MG63 (cell line): ENCODE measurements around the gene EEF2K. TPM values are rescaled to one million over a fixed set of nuclear protein-coding genes. Genes with fewer than 3 reads are reported as not detected.
"Not testable (repeated sequence)": the region's sequence is repeated elsewhere in the genome, so short reads cannot be mapped to it uniquely, and the experiment has no call there.

Experiments
- DNase-seq: peaks from one replicate; pipeline ENCODE4 v3.0.0-alpha.2; 2020
- H3K27me3 ChIP-seq: fragments of 250-450 bp; sonication (Bioruptor Pico); 2 replicates; pipeline ENCODE4 v1.5.1; 2020; ENCODE audit warnings: mild to moderate bottlenecking, moderate library complexity
- H3K36me3 ChIP-seq: fragments of 250-450 bp; sonication (Bioruptor Pico); 2 replicates; pipeline ENCODE4 v1.5.1; 2020; ENCODE audit warnings: mild to moderate bottlenecking, moderate library complexity
- H3K4me3 ChIP-seq: fragments of 250-450 bp; sonication (Bioruptor Pico); 2 replicates; pipeline ENCODE4 v1.5.1; 2020; ENCODE audit warnings: mild to moderate bottlenecking, moderate library complexity
- H3K9me3 ChIP-seq: fragments of 250-450 bp; sonication (Bioruptor Pico); 2 replicates; pipeline ENCODE4 v1.5.1; 2020; ENCODE audit warnings: mild to moderate bottlenecking, moderate library complexity
- total RNA-seq: library from RNA; depleted of rRNA; stranded (reverse); fragments of >200 nt; shearing (Covaris generic); gene quantifications from 2 replicates; pipeline ENCODE4 v1.2.3, GENCODE V29; 2014; ENCODE audit warnings: low replicate concordance

Gene EEF2K
- total RNA-seq, 1 experiment from 2014 or later = 27.1 TPM

DNA sequence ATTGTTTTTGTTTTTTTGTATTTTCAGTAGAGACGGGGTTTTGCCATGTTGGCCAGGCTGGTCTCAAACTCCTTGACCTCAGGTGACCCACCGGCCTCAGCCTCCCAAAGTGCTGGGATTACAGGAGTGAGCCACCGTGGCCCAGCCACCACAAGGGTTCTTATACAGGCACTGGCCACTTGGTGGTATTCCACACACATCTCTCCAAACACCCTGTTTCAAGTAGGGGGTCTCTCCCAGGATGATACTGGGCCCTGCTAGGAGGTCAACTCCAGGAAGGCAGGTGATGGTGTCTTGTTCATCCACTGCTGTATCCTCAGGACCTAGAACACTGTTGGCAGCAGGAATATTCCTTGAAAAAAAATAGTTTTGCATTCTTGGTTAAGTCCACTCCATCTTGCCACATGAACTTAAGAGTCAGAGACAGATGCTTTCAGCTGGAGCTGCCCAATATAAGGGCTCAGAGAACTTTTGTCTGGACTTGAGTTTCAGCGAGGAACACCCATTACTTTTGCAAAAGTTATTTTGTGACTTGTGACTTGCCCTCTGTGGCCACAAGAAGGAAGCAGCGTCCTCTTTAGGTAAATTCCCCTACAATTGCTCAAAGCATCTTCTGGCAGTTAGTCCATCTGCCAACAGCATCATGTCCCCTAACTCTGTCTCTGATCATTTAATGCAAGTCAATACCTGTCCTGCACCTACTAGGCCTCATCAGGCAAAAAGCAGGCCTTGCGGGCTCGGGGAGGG, 7.4 kb upstream of the EEF2K start:
- Histone ChIP-seq H3K36me3 (no peaks in the 10 kb centered on the region), H3K27me3 (no peaks in the 10 kb centered on the region), H3K4me3 (no peak overlapping the region), H3K9me3 (no peaks in the 10 kb centered on the region)
- DNase-seq = no peak

DNA sequence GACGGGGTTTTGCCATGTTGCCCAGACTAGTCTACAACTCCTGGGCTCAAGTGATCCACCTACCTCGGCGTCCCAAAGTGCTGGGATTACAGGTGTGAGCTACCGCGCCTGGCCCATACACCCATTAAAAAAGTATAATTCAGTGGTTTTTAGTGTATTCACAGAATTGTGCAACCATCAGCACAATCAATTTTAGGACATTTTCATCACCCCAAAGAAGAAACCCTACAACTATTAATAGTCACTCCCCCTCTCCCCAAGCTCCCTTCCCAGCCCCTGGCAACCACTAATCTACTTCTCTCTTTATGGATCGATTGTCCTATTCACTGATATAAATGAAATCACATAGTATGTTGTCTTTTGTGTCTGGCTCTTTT, 3.8 kb upstream of the EEF2K start:
- Histone ChIP-seq H3K9me3 (peaks cover 3% of the 10 kb centered on the region; the same call in 1 of the 2 replicates), H3K27me3 (no peaks in the 10 kb centered on the region), H3K36me3 (peaks cover 2% of the 10 kb centered on the region), H3K4me3 (no peak overlapping the region)
- DNase-seq = no peak

DNA sequence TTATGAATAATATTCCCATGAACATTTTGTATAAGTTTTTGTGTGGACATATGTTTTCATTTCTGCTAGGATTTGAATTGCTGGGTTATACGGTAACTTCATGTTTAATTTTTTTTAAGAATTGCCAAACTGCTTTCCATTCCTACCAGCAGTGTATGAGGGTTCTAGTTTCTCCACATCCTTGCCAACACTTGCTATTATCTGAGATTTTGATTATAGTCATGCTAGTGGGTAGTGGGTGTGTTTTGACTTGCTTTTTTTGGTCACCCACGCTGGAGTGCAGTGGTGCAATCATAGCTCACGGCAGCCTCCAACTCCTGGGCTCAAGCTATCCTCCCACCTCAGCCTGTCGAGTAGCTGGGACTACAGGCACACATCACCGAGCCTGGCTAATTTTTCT, 3.0 kb upstream of the EEF2K start:
- Histone ChIP-seq H3K9me3 (peaks cover 3% of the 10 kb centered on the region; the same call in 1 of the 2 replicates), H3K36me3 (peaks cover 10% of the 10 kb centered on the region), H3K4me3 (no peak overlapping the region), H3K27me3 (no peaks in the 10 kb centered on the region)
- no peak for DNase-seq

DNA sequence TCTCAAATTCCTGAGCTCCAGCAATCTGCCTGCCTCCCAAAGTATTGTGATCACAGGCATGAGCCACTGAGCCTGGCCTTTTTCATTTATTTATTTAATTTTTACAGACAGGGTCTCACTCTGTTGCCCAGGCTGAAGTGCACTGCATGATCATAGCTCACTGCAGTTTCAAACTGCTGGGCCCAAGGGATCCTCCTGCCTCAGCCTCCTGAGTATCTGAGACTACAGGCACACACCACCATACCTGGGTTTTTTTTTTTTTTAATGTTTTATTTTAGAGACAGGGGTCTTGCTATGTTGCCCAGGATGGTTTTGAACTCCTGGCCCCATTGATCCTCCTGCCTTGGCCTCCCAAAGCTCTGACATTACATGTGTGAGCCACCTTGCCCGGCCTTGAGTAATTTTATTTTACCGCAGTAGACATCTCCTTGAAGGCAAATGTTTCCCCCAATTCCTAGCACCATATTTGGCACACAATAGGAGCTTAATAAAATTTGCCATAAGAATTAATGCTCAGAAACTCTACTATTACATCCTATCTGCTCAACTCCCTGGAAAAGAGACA, 1.9 kb upstream of the EEF2K start:
- H3K9me3 ChIP-seq = peaks cover 3% of the 10 kb centered on the region; the same call in 1 of the 2 replicates
- no peak for DNase-seq
- H3K27me3 ChIP-seq = no peaks in the 10 kb centered on the region
- peaks cover 17% of the 10 kb centered on the region for H3K36me3 ChIP-seq
- no peak overlapping the region for H3K4me3 ChIP-seq

DNA sequence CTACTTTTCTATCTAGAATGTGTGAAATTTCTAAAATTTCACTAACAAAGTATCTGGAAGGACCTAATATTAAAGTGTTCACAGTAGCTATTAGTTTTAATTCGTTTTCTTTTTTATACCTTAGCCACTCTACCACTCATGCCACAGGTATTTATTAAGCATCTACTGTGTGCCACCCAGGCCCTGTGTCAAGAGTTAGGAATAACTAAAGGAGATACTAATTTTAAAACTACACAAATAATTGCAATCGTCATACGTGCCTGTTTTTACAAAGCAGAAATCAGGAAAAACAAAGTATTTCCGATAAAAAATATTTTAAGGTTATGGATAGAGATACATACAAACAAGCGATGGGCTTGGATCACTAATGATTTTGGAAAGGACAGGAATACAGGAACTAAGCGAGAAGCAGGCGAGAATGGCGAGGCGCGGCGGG, 483 bp upstream of the EEF2K start:
- peaks cover 29% of the 10 kb centered on the region for H3K36me3 ChIP-seq
- H3K9me3 ChIP-seq = peaks cover 3% of the 10 kb centered on the region; the same call in 1 of the 2 replicates
- H3K27me3 ChIP-seq = no peaks in the 10 kb centered on the region
- DNase-seq = no peak
- H3K4me3 ChIP-seq = peak overlapping the region; percentile 99

DNA sequence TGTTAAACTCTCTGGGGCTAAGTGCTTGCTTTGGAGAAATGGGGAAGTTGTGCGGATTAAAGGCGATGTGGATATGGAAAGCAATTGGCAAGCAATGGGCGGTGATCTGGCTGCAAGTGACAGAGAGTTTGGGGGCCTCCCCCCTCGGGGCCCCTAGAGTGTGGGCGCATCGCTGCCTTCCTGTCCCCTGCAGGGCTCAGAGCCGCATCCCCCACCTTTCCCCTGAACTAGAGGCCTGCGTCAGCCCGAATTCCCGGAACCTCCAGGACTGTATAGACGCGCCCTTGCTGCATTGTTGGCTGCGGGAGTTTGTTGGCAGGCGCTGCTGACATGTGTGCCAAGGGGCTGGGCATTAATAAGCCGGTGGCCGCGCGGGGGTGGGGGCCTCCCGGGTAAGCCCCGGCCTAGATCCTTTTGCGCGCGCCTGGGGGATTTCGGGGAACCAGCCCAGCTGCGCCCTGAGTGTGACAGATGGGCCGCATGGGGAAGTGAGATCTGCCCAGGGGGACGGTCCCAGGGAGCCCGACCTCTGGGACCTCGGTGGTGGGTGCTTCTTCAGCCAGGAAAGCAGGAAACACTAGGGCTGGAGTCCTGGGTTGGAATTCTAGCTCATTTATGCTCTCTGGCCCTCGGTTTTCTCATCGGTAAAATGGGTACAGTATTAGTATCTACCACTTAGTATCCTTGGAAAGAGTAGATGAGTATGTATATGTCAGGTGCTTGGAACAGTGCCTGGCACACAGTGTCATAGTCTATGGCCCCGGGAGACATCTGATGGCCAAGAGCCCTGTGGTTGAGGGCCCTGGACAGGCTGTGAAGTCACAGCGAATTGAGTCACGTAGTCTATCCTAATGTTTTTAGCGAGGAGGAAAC, 1.0 kb downstream of the EEF2K start:
- H3K4me3 ChIP-seq = peak overlapping the region; percentile 99
- no peaks in the 10 kb centered on the region for H3K27me3 ChIP-seq
- DNase-seq = peak; percentile 95

DNA sequence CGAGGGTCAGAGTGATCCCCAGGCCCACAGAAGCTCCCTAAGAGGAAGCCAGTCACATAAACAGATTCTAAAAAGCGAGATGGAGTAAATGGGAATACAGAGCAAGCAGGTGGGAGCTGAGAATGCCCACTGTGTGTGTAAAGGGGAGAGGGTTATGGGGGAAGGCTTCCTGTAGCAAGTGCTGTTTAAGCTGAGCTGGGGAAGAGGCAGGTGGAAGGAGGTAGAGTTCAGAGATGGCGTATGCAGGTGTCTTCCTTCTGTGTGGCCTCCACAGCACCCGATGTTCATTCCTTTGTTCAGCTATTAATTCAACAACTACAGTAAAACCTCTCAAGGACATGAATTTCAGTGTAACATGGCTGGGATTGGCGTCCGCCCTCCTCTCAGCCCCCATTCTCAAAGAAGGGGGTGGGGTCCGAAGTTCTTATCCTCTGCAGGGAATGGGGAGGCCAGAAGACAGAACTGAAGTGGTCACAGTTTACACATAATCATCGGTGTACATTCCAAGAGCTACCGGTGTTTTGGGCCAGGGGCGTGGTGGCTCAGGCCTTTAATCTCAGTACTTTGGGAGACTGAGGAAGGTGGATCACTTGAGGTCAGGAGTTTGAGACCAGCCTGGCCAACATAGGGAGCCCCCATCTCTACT, 1.8 kb downstream of the EEF2K start:
- H3K9me3 ChIP-seq = peaks cover 3% of the 10 kb centered on the region; the same call in 1 of the 2 replicates
- DNase-seq = no peak
- H3K36me3 ChIP-seq = peaks cover 43% of the 10 kb centered on the region
- H3K27me3 ChIP-seq = no peaks in the 10 kb centered on the region
- peak overlapping the region; percentile 99 for H3K4me3 ChIP-seq

More for the DNA sequence above, 1.0 kb downstream of the EEF2K start:
- Histone ChIP-seq H3K9me3 (peaks cover 3% of the 10 kb centered on the region; the same call in 1 of the 2 replicates), H3K36me3 (peaks cover 40% of the 10 kb centered on the region)

DNA sequence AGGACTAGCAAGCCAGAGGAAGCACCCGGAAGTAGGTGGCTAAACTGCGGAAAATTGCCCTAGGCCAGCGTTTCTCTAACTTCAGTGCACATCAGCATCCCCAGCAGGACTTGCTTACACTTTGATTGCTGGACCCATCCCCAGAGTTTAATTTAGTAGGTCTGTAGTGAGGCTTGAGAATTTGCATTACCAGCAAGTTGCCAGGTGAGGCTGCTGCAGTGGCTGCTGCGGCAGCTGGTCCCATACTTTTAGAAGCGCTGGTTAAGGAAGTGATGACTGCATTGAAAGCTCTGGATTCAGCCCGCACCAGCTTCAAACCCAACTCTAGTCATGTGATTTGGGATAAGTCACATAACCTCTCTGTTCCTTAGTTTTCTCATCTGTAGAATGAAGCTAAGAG, 4.2 kb downstream of the EEF2K start:
- no peaks in the 10 kb centered on the region for H3K9me3 ChIP-seq
- DNase-seq = no peak
- H3K27me3 ChIP-seq = no peaks in the 10 kb centered on the region
- peaks cover 57% of the 10 kb centered on the region for H3K36me3 ChIP-seq
- H3K4me3 ChIP-seq = no peak overlapping the region

DNA sequence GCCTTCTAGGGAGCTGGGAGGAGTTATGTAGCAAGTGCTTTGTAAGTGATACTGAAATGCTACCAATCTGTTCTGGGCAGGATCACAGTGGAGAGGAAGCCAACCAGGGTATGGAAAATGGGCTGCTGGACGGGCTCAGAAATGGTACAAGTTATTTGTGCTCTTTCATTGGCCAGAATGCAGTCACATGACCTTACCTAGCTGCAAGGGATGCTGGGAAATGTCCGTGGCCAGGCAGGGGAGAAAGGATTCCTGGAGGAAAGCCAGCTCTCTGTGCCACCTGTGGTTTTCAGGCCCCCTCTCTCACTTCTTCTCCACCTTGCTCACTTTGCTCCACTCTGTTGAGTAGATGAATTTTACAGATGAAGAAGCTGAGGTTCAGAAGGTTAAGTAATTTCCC, 4.8 kb downstream of the EEF2K start:
- no peaks in the 10 kb centered on the region for H3K9me3 ChIP-seq
- H3K4me3 ChIP-seq = no peak overlapping the region
- DNase-seq = no peak
- no peaks in the 10 kb centered on the region for H3K27me3 ChIP-seq
- peaks cover 57% of the 10 kb centered on the region for H3K36me3 ChIP-seq

DNA sequence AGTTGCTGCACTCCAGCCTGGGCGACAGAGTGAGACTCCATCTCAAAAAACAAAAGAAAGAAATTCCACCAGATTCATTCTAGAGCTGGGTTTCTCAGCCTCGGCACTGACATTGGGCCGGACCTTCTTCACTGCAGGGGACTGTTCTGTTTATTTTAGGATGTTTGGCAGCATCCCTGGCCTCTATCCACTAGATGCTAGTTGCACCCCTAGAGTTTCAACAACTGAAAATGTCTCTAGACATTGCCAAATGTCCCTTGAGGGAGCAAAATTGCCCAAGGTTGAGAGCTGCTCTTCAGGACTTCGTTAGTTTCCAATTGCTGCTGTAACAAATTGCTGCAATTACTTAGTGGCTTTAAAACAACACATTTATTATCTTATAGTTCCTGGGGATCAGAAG, 7.2 kb downstream of the EEF2K start:
- H3K9me3 ChIP-seq = no peaks in the 10 kb centered on the region
- peaks cover 55% of the 10 kb centered on the region for H3K36me3 ChIP-seq
- H3K4me3 ChIP-seq = no peak overlapping the region
- no peaks in the 10 kb centered on the region for H3K27me3 ChIP-seq
- DNase-seq = no peak

DNA sequence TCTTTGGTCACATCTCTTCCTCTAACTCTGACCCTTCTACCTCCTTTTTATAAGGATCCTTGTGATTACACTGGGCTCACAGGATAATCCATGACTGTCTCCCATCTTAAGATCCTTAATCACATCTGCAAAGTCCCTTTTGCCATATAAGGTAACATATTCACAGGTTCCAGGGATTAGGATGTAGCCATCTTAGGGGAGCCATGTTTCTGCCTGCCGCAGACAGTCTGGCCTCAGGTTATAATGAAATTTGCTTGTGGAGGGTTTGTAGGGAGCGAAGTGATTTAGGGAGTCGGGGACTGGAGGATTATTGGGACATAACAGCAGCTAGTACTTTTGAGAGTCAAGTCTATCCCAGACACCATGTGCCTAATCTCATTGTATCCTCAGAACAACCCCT, 7.7 kb downstream of the EEF2K start:
- Histone ChIP-seq H3K9me3 (no peaks in the 10 kb centered on the region), H3K4me3 (no peak overlapping the region), H3K27me3 (no peaks in the 10 kb centered on the region), H3K36me3 (peaks cover 55% of the 10 kb centered on the region)
- DNase-seq = no peak

DNA sequence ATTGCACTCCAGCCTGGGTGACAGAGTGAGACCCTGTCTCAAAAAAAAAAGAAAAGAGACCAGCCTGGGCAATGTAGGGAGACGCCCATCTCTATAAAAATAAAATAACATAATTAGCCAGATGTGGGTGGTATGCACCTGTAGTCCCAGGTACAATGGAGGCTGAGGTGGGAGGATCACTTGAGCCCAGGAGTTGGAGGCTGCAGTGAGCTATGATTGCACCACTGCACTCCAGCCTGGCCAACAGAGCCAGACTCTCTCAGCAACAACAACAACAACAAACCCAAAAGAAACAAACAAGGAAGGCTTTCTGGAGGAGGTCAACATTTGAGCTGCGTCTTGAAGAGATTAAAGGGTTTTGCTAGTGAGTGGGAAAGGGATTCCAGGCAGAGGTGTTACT, 8.3 kb downstream of the EEF2K start:
- H3K4me3 ChIP-seq = no peak overlapping the region
- DNase-seq = no peak
- no peaks in the 10 kb centered on the region for H3K27me3 ChIP-seq
- H3K9me3 ChIP-seq = no peaks in the 10 kb centered on the region
- H3K36me3 ChIP-seq = peaks cover 53% of the 10 kb centered on the region

DNA sequence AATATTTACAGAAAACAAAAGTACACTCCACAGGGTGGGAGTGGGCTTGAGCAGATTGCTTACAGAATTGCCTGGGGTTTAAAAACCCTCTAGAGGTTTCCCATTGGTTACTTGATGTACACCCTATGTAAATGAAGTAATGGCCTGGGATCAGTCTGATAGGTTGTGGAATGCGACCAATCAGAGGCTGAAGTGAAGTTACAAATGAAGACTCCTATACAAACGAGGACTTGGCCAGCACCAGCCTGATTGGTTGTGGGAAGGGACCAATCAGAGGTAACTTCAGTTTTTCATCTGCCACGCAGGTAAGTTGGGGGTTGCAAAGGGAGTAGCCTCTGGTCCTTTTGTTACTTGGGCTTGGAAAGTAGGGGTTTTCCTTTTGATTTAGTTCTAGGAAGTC, 8.8 kb downstream of the EEF2K start:
- no peak overlapping the region for H3K4me3 ChIP-seq

DNA sequence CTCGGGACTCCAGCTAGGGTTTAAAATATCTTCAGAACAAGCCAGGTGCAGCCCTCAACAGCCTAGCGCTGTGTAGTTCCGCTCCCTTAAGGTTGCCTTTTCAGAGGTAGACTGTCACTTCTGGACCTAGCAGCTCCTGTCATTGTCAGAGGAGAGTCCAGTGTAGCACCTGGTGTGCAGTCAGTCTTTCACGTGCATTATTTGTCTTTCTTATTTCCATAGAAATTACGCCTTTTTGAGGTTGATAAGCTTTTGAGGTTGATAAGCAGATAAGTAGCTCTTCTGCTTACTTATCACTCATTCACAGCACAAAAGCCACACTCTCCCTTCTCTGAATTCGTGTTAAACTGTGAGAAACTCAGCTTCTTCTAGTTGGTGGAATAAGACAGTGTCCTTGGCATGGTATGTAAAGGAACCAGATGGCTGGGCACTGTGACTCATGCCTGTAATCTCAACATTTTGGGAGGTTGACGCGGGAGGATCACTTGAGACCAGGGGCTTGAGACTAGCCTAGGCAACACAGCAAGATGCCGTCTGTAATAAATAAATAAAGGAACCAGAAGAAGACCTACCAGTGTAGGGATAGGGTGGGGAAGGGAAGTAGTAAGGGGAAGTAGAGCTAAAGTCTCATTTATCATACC, 10.2 kb downstream of the EEF2K start:
- peak; percentile 80 for DNase-seq
- H3K27me3 ChIP-seq = no peaks in the 10 kb centered on the region

More for the DNA sequence above, 8.8 kb downstream of the EEF2K start:
- DNase-seq = peak; percentile 7
- H3K9me3 ChIP-seq = no peaks in the 10 kb centered on the region
- H3K36me3 ChIP-seq = peaks cover 51% of the 10 kb centered on the region
- H3K27me3 ChIP-seq = no peaks in the 10 kb centered on the region

DNA sequence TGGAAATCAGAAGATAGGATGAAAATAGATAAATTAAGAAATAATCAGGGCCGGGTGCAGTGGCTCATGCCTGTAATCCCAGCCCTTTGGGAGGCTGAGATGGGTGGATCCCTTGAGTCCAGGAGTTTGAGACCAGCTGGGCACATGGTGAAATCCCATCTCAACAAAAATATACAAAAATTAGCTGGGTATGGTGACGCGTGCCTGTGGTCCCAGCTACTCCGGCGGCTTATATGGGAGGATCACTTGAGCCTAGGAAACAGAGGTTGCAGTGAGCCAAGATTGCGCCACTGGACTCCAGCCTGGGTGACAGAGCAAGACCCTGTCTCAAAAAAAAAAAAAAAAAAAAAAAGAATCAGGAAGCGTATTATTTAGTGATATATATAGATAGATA, 10.8 kb downstream of the EEF2K start:
- not testable (repeated sequence) for H3K27me3 ChIP-seq, H3K9me3 ChIP-seq, H3K4me3 ChIP-seq
- peak; percentile 19 for DNase-seq
- peaks cover 37% of the 10 kb centered on the region for H3K36me3 ChIP-seq

More for the DNA sequence above, 10.2 kb downstream of the EEF2K start:
- Histone ChIP-seq H3K36me3 (peaks cover 38% of the 10 kb centered on the region), H3K9me3 (no peaks in the 10 kb centered on the region), H3K4me3 (no peak overlapping the region)
